Hepatic stellate cell (primary cell): Measurements from ENCODE around the gene ZNF577.

Source experiments
- DNase-seq: peaks from one replicate; pipeline ENCODE4 v3.0.0; 2011; ENCODE audit warnings: low spot score

The ZNF577 gene

GRCh38 chr19:51861870-51862622, 25.7 kb downstream of the ZNF577 start:
- DNase-seq: no peak

- DNase-seq: no peak
Observed at GRCh38 chr19:51837145-51837544, 50.6 kb downstream of the ZNF577 start.

- no peak for DNase-seq
Observed at GRCh38 chr19:51830274-51830673, 57.5 kb downstream of the ZNF577 start.

GRCh38 chr19:51824281-51825005, 63.3 kb downstream of the ZNF577 start:
- DNase-seq: no peak

GRCh38 chr19:51822946-51823345, 64.8 kb downstream of the ZNF577 start:
- DNase-seq: no peak

GRCh38 chr19:51822325-51822724, 65.4 kb downstream of the ZNF577 start:
- DNase-seq: no peak

- no peak for DNase-seq
Observed at GRCh38 chr19:51821921-51822320, 65.8 kb downstream of the ZNF577 start.

GRCh38 chr19:51821456-51821855, 66.3 kb downstream of the ZNF577 start:
- no peak for DNase-seq
